Spleen (tissue), 7 donors: Measurements from ENCODE around the gene RIPK4.

Source experiments
- CTCF ChIP-seq, 11 experiments: fragments of 200-600 bp in 7 of 11; fragments of 450-650 bp in 4 of 11; sonication (generic) in 4 of 11; IDR thresholded peaks in 8 of 11; conservative IDR thresholded peaks in 3 of 11; 1 replicate in 7 of 11; 2 replicates in 4 of 11; pipeline versions ENCODE4 v1.4.0 to v1.8.0; 2016 to 2021; ENCODE audit warnings: antibody characterized with exemption in 11 of 11, inconsistent platforms in 4 of 11, mild to moderate bottlenecking in 1 of 11
- POLR2A ChIP-seq, 3 donors: fragments of 450-650 bp; IDR thresholded peaks; one replicate each; pipeline ENCODE4 v1.5.1; 2017; ENCODE audit warnings: antibody characterized with exemption in 3 of 3, mild to moderate bottlenecking in 1 of 3
- donor health status: DM: no; HTN: no; CAD: no; lungs with moderate emphysema.
- donor health status: DM: no; HTN: no; CAD: no.
- donor health status: DM: no; HTN: no; CAD: no.

- no peak for TF ChIP-seq POLR2A (IDR thresholded peaks at IDR 0.05)
- TF ChIP-seq CTCF (IDR thresholded peaks at IDR 0.05 in 8 of 11, conservative IDR thresholded peaks at IDR 0.05 in 3 of 11): no peak
These were observed 75.4 kb downstream of the RIPK4 start for GRCh38 chr21:41691205-41692184.
